A549 (cell line): ENCODE results near the gene IL21R.

Source experiments
- BHLHE40 ChIP-seq: IDR thresholded peaks from 2 replicates; pipeline ENCODE4 v1.6.1; 2012; ENCODE audit warnings: low read depth, low read length, inconsistent platforms
- CHD2 ChIP-seq: fragments of 150-350 bp; IDR thresholded peaks from 2 replicates; pipeline ENCODE4 v1.6.1; 2014; ENCODE audit warnings: low read length; ENCODE audit not compliant: partially characterized antibody
- CHD4 ChIP-seq: fragments of 200-600 bp; sonication (generic); IDR thresholded peaks from 2 replicates; pipeline ENCODE4 v1.6.1; 2016; ENCODE audit warnings: antibody characterized with exemption, mild to moderate bottlenecking, borderline replicate concordance
- CTCF ChIP-seq: fragments of >200 bp; sonication (Bioruptor Twin); formaldehyde crosslinking; IDR thresholded peaks from 3 replicates; pipeline ENCODE4 v1.5.1; 2016
- JUNB ChIP-seq: fragments of >200 bp; sonication (Bioruptor Twin); formaldehyde crosslinking; IDR thresholded peaks from 2 replicates; pipeline ENCODE4 v1.6.1; 2016
- MAFK ChIP-seq: fragments of 450-650 bp; IDR thresholded peaks from 2 replicates; pipeline ENCODE4 v1.6.1; 2014; ENCODE audit not compliant: partially characterized antibody
- MYC ChIP-seq: IDR thresholded peaks from 2 replicates; pipeline ENCODE4 v1.6.1; 2012; ENCODE audit warnings: mild to moderate bottlenecking, inconsistent platforms, low read length, improper control_type of control experiment, borderline replicate concordance
- POLR2A ChIP-seq: IDR thresholded peaks from 2 replicates; pipeline ENCODE4 v1.6.1; 2012; ENCODE audit warnings: mild to moderate bottlenecking, low read length
- RCOR1 ChIP-seq: fragments of 150-350 bp; IDR thresholded peaks from 2 replicates; pipeline ENCODE4 v1.6.1; 2014; ENCODE audit warnings: antibody characterized with exemption, low read length, low read depth
- RFX5 ChIP-seq: fragments of 450-650 bp; IDR thresholded peaks from 2 replicates; pipeline ENCODE4 v1.7.1; 2014; ENCODE audit warnings: antibody characterized with exemption, mild to moderate bottlenecking, moderate library complexity
- TF ChIP-seq, protein P1 (sequence below): IDR thresholded peaks from 2 replicates; pipeline ENCODE4 v1.6.1; 2012

DNA sequence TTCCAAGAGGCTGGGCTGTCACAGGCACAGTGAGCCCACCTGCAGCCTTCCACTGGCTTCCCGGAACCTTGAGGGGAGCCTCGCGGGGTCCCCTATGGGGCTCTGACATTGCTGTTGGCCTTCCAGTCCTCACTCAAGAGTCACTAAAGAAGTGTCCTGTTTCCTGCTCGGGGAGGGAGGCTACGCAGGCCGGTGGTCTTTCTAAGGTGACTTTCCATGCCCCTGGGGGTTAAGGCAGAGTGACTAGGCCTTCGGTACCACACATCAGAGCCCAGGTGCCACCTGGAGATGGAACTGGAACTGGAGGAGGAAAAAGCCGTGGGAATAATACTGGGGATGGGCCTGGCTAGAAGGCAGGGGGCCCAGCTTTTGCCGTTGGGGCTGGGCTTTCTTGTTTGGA lies 72.1 kb downstream of the IL21R start:
- no peak for TF ChIP-seq BHLHE40
- no peak for TF ChIP-seq CHD2
- no peak for TF ChIP-seq MAFK
- TF ChIP-seq CTCF = no peak
- TF ChIP-seq RFX5 = no peak
- no peak for TF ChIP-seq POLR2A
- TF ChIP-seq, protein P1, sequence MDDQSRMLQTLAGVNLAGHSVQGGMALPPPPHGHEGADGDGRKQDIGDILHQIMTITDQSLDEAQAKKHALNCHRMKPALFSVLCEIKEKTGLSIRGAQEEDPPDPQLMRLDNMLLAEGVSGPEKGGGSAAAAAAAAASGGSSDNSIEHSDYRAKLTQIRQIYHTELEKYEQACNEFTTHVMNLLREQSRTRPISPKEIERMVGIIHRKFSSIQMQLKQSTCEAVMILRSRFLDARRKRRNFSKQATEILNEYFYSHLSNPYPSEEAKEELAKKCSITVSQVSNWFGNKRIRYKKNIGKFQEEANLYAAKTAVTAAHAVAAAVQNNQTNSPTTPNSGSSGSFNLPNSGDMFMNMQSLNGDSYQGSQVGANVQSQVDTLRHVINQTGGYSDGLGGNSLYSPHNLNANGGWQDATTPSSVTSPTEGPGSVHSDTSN = no peak
- TF ChIP-seq RCOR1 = no peak
- no peak for TF ChIP-seq CHD4
- no peak for TF ChIP-seq JUNB
- TF ChIP-seq MYC = no peak
